NCI-H524 (cell line): ENCODE measurements around the gene RAB40B.

ENCODE experiments used
- DNase-seq, 2 experiments: peaks; one replicate each; lab custom pipeline; 2025; lab: John Stamatoyannopoulos, UW

RAB40B gene

GRCh38 chr17:82615084-82616020 is 83.1 kb downstream of the RAB40B start:
- DNase-seq, result no peak

- DNase-seq, result no peak
Observed at GRCh38 chr17:82614095-82614631, 84.3 kb downstream of the RAB40B start.

- no peak for DNase-seq
Observed at GRCh38 chr17:82613283-82614094, 85.0 kb downstream of the RAB40B start.

- peak; percentile 77 to 91 for DNase-seq
Observed at GRCh38 chr17:82611140-82612058, 87.1 kb downstream of the RAB40B start.

- no peak for DNase-seq
Observed at GRCh38 chr17:82609655-82610054, 88.8 kb downstream of the RAB40B start.

GRCh38 chr17:82608816-82609215 is 89.7 kb downstream of the RAB40B start:
- DNase-seq, result no peak

- no peak for DNase-seq
Observed at GRCh38 chr17:82605939-82606600, 92.4 kb downstream of the RAB40B start.
